Measurements from ENCODE around the gene NTN1.

NTN1 gene

DNA sequence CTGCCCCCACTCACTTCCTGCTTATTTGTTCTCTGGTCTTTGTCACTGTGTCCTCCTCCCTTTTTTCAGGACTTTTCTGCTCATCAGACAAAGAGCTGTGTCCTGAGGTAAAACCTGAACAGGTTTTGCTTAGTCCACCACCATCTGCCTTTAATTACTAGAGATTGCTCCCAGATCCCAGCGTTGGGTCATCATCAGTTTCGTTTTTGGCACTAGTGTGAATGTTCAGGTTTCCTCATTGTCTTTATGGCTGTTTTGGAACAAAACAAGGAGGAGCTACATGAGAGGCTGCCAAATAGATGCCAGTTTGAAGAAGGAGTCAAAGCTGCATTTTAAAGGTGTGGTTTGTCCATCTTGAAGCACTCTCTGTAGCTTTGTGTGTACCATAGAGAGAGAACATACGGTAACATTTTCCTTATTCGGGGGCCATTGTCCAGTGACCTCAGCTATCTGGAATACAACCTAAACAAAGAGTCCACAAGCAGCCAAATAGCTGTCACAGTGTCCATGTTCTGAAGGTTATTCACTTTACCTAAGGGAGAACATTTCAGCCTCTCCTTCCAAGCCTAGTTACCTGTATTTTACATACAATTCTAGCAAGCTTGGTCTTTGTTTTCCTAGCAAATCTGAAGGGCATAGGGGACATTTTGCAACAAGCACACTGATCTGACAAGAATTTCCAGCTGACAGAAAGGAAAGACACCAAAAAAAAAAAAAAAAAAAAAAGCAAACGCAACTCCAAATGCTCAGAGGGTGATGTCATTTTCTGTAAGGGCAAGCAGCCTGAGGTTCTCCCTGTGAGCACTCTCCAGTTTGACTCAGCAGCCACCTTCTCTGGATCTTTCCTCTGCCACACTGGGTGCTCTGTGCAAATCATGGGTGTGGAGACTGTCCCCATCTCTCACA, 196.1 kb downstream of the NTN1 start (continued):
- TF ChIP-seq, protein P1, sequence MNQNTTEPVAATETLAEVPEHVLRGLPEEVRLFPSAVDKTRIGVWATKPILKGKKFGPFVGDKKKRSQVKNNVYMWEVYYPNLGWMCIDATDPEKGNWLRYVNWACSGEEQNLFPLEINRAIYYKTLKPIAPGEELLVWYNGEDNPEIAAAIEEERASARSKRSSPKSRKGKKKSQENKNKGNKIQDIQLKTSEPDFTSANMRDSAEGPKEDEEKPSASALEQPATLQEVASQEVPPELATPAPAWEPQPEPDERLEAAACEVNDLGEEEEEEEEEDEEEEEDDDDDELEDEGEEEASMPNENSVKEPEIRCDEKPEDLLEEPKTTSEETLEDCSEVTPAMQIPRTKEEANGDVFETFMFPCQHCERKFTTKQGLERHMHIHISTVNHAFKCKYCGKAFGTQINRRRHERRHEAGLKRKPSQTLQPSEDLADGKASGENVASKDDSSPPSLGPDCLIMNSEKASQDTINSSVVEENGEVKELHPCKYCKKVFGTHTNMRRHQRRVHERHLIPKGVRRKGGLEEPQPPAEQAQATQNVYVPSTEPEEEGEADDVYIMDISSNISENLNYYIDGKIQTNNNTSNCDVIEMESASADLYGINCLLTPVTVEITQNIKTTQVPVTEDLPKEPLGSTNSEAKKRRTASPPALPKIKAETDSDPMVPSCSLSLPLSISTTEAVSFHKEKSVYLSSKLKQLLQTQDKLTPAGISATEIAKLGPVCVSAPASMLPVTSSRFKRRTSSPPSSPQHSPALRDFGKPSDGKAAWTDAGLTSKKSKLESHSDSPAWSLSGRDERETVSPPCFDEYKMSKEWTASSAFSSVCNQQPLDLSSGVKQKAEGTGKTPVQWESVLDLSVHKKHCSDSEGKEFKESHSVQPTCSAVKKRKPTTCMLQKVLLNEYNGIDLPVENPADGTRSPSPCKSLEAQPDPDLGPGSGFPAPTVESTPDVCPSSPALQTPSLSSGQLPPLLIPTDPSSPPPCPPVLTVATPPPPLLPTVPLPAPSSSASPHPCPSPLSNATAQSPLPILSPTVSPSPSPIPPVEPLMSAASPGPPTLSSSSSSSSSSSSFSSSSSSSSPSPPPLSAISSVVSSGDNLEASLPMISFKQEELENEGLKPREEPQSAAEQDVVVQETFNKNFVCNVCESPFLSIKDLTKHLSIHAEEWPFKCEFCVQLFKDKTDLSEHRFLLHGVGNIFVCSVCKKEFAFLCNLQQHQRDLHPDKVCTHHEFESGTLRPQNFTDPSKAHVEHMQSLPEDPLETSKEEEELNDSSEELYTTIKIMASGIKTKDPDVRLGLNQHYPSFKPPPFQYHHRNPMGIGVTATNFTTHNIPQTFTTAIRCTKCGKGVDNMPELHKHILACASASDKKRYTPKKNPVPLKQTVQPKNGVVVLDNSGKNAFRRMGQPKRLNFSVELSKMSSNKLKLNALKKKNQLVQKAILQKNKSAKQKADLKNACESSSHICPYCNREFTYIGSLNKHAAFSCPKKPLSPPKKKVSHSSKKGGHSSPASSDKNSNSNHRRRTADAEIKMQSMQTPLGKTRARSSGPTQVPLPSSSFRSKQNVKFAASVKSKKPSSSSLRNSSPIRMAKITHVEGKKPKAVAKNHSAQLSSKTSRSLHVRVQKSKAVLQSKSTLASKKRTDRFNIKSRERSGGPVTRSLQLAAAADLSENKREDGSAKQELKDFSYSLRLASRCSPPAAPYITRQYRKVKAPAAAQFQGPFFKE (tag by site-specific recombination; IDR thresholded peaks at IDR 0.05; ENCODE audit: borderline replicate concordance) = no peak
- TF ChIP-seq SP7 (tag by site-specific recombination; IDR thresholded peaks at IDR 0.05) (0 out of 2 replicates have a peak, but pooled peaks have one; percentile 24), PRDM1 (tag by site-specific recombination; IDR thresholded peaks at IDR 0.05) (peak; percentile 62; the same call in 1 of the 2 replicates), ZNF558 (tag by site-specific recombination; IDR thresholded peaks at IDR 0.05) (peak; percentile 52; the same call in 1 of the 2 replicates), ZNF16 (tag by site-specific recombination; IDR thresholded peaks at IDR 0.05; ENCODE audit: low read depth) (no peak), ZBTB21 (tag by site-specific recombination; IDR thresholded peaks at IDR 0.05) (no peak), HOXC10 (CRISPR knock-in tag; IDR thresholded peaks at IDR 0.05) (no peak), ZNF394 (tag by site-specific recombination; IDR thresholded peaks at IDR 0.05; ENCODE audit: borderline replicate concordance) (no peak), ZNF341 (tag by site-specific recombination; IDR thresholded peaks at IDR 0.05; ENCODE audit: low read depth) (no peak), ZFP41 (tag by site-specific recombination; IDR thresholded peaks at IDR 0.05; ENCODE audit: borderline replicate concordance) (no peak), ZNF621 (tag by site-specific recombination; IDR thresholded peaks at IDR 0.05) (no peak), ZNF629 (tag by site-specific recombination; IDR thresholded peaks at IDR 0.05) (peak; percentile 46), ZNF292 (tag by site-specific recombination; IDR thresholded peaks at IDR 0.05; ENCODE audit: borderline replicate concordance, low read depth) (no peak)
- TF ChIP-seq, protein P2, sequence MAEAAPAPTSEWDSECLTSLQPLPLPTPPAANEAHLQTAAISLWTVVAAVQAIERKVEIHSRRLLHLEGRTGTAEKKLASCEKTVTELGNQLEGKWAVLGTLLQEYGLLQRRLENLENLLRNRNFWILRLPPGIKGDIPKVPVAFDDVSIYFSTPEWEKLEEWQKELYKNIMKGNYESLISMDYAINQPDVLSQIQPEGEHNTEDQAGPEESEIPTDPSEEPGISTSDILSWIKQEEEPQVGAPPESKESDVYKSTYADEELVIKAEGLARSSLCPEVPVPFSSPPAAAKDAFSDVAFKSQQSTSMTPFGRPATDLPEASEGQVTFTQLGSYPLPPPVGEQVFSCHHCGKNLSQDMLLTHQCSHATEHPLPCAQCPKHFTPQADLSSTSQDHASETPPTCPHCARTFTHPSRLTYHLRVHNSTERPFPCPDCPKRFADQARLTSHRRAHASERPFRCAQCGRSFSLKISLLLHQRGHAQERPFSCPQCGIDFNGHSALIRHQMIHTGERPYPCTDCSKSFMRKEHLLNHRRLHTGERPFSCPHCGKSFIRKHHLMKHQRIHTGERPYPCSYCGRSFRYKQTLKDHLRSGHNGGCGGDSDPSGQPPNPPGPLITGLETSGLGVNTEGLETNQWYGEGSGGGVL (tag by site-specific recombination; IDR thresholded peaks at IDR 0.05) = no peak
- TF ChIP-seq, protein P3, sequence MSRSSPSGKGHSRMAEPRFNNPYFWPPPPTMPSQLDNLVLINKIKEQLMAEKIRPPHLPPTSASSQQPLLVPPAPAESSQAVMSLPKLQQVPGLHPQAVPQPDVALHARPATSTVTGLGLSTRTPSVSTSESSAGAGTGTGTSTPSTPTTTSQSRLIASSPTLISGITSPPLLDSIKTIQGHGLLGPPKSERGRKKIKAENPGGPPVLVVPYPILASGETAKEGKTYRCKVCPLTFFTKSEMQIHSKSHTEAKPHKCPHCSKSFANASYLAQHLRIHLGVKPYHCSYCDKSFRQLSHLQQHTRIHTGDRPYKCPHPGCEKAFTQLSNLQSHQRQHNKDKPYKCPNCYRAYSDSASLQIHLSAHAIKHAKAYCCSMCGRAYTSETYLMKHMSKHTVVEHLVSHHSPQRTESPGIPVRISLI (tag by site-specific recombination; IDR thresholded peaks at IDR 0.05) = peak; percentile 80; the same call in 1 of the 2 replicates
- TF ChIP-seq, protein P4, sequence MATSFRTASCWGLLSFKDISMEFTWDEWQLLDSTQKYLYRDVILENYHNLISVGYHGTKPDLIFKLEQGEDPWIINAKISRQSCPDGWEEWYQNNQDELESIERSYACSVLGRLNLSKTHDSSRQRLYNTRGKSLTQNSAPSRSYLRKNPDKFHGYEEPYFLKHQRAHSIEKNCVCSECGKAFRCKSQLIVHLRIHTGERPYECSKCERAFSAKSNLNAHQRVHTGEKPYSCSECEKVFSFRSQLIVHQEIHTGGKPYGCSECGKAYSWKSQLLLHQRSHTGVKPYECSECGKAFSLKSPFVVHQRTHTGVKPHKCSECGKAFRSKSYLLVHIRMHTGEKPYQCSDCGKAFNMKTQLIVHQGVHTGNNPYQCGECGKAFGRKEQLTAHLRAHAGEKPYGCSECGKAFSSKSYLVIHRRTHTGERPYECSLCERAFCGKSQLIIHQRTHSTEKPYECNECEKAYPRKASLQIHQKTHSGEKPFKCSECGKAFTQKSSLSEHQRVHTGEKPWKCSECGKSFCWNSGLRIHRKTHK (tag by site-specific recombination; IDR thresholded peaks at IDR 0.05) = no peak
- TF ChIP-seq, protein P5, sequence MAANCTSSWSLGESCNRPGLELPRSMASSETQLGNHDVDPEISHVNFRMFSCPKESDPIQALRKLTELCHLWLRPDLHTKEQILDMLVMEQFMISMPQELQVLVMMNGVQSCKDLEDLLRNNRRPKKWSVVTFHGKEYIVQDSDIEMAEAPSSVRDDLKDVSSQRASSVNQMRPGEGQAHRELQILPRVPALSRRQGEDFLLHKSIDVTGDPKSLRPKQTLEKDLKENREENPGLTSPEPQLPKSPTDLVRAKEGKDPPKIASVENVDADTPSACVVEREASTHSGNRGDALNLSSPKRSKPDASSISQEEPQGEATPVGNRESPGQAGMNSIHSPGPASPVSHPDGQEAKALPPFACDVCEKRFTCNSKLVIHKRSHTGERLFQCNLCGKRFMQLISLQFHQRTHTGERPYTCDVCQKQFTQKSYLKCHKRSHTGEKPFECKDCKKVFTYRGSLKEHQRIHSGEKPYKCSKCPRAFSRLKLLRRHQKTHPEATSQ (tag by site-specific recombination; IDR thresholded peaks at IDR 0.05) = no peak
- TF ChIP-seq, protein P6, sequence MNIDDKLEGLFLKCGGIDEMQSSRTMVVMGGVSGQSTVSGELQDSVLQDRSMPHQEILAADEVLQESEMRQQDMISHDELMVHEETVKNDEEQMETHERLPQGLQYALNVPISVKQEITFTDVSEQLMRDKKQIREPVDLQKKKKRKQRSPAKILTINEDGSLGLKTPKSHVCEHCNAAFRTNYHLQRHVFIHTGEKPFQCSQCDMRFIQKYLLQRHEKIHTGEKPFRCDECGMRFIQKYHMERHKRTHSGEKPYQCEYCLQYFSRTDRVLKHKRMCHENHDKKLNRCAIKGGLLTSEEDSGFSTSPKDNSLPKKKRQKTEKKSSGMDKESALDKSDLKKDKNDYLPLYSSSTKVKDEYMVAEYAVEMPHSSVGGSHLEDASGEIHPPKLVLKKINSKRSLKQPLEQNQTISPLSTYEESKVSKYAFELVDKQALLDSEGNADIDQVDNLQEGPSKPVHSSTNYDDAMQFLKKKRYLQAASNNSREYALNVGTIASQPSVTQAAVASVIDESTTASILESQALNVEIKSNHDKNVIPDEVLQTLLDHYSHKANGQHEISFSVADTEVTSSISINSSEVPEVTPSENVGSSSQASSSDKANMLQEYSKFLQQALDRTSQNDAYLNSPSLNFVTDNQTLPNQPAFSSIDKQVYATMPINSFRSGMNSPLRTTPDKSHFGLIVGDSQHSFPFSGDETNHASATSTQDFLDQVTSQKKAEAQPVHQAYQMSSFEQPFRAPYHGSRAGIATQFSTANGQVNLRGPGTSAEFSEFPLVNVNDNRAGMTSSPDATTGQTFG (tag by site-specific recombination; IDR thresholded peaks at IDR 0.05; ENCODE audit: borderline replicate concordance) = no peak
- TF ChIP-seq, protein P7, sequence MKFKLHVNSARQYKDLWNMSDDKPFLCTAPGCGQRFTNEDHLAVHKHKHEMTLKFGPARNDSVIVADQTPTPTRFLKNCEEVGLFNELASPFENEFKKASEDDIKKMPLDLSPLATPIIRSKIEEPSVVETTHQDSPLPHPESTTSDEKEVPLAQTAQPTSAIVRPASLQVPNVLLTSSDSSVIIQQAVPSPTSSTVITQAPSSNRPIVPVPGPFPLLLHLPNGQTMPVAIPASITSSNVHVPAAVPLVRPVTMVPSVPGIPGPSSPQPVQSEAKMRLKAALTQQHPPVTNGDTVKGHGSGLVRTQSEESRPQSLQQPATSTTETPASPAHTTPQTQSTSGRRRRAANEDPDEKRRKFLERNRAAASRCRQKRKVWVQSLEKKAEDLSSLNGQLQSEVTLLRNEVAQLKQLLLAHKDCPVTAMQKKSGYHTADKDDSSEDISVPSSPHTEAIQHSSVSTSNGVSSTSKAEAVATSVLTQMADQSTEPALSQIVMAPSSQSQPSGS (tag by site-specific recombination; IDR thresholded peaks at IDR 0.05; ENCODE audit: low read depth) = peak; percentile 80

Measured in HEK293 (cell line).